Esophagus (tissue), 2 donors: ENCODE measurements around the gene MRAS. TPM values are rescaled to one million over a fixed set of nuclear protein-coding genes. Genes with fewer than 3 reads are reported as not detected.

Experiments used
- H3K27ac ChIP-seq, 2 donors: one replicate each; pipeline ENCODE4 v1.5.1; 2013; ENCODE audit warnings: low read depth in 2 of 2, mild to moderate bottlenecking in 2 of 2, inconsistent platforms in 1 of 2, low read length in 1 of 2, moderate library complexity in 1 of 2
- H3K27me3 ChIP-seq, 2 donors: one replicate each; pipeline ENCODE4 v1.6.1; 2013; ENCODE audit warnings: low read length in 2 of 2, control low read depth in 1 of 2, mild to moderate bottlenecking in 1 of 2; ENCODE audit not compliant: insufficient read depth in 2 of 2, control insufficient read depth in 1 of 2
- H3K36me3 ChIP-seq, 2 donors: one replicate each; pipeline ENCODE4 v1.6.1; 2013; ENCODE audit warnings: low read length in 1 of 2; ENCODE audit not compliant: control insufficient read depth in 2 of 2, insufficient read depth in 2 of 2
- H3K4me1 ChIP-seq, 2 donors: one replicate each; pipeline ENCODE4 v1.6.1; 2013; ENCODE audit warnings: low read length in 1 of 2; ENCODE audit not compliant: control insufficient read depth in 2 of 2, insufficient read depth in 2 of 2
- H3K4me3 ChIP-seq, 2 donors: one replicate each; pipeline ENCODE4 v1.5.1; 2013; ENCODE audit warnings: low read length in 2 of 2, mild to moderate bottlenecking in 2 of 2, low read depth in 1 of 2, moderate library complexity in 1 of 2
- H3K9me3 ChIP-seq, 2 donors: one replicate each; pipeline ENCODE4 v1.6.1; 2013; ENCODE audit warnings: mild to moderate bottlenecking in 2 of 2, low read depth in 1 of 2, low read length in 1 of 2, moderate library complexity in 1 of 2; ENCODE audit not compliant: control insufficient read depth in 2 of 2, insufficient read depth in 1 of 2
- WGBS, 2 donors: extraction: QIAGEN DNeasy Blood & Tissue Kit; methylation state at CpG; one replicate each; pipeline ENCODE4 v1.1.7; 2013; 5-methylcytosine and 5-hydroxymethylcytosine counted together
- polyA plus RNA-seq, 2 donors: library from polyadenylated mRNA; stranded (reverse); fragments of 200-250 nt; gene quantifications; one replicate each; pipeline ENCODE4 v1.2.3, GENCODE V29; 2013
- donor health status: healthy with polysubstance abuse.
- donor health status: Bipolar disorder and iron deficiency.

The MRAS gene
- polyA plus RNA-seq, 2 donors: 1.2 to 2.4 TPM

DNA sequence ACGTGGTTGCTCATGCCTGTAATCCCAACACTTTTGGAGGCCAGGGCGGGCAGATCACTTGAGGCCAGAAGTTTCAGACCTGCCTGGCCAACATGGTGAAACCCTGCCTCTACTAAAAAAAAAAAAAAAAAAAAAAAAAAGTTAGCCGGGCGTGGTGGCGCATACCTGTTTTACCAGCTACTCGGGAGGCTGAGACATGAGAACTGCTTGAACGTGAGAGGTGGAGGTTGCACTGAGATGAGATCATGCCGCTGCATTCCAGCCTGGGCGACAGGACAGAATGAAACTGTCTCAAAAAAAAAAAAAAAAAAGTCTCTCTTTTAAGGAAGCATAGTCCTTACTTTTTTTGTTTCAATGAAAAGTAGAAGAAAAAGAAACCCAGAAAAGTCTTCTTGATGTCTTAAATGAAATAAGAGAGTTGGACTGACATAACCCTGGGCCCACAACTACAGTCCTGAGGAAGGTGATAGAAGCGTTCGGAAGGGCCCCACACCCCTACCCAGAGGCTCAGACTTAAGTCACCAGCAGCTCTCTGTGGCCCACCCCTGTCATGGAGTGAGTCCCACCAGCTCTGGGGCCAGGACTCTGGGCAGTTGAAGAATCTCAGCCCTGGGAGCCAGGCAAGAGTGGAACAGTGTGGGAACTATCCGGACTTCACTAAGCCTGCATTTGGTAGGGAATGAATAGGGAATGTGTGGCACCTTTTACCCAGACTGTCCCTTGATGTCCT lies 21.3 kb upstream of the MRAS start:
- WGBS, 2 donors: 83 to 88% methylated on average over 12 of the region's 12 CpGs
- no peaks in the 10 kb centered on the region for H3K36me3 ChIP-seq
- H3K4me1 ChIP-seq: peaks cover 8% of the 10 kb centered on the region in 2 donors
- no peak overlapping the region for H3K4me3 ChIP-seq
- H3K27ac ChIP-seq: peak overlapping the region in 1 of 2 donors; percentile 33
- no peaks in the 10 kb centered on the region for H3K9me3 ChIP-seq
- H3K27me3 ChIP-seq: no peaks in the 10 kb centered on the region

DNA sequence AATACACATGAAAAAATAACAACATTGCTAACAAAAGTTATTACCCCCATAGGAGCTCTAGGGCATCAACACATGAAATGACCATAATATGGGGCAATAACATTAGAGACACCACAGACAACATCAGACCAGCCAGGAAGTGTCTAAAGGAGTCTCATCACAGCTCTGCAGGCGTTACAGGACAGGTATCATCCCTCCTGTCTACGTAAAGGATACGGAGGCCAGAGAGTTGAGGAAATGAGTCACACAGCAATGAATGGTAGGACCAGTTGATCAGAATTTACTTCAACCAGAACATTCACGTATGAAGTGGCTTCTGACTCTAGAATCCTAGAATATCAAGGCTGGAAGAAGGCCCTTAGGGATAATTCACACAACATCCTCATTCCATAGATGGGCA lies 20.5 kb upstream of the MRAS start:
- H3K4me3 ChIP-seq: no peak overlapping the region
- H3K4me1 ChIP-seq: peaks cover 7 to 8% of the 10 kb centered on the region in 2 donors
- no peak overlapping the region for H3K27ac ChIP-seq
- H3K27me3 ChIP-seq: no peaks in the 10 kb centered on the region
- H3K9me3 ChIP-seq: no peaks in the 10 kb centered on the region
- no peaks in the 10 kb centered on the region for H3K36me3 ChIP-seq
- 64 to 78% methylated on average over 4 of the region's 4 CpGs for WGBS, 2 donors

DNA sequence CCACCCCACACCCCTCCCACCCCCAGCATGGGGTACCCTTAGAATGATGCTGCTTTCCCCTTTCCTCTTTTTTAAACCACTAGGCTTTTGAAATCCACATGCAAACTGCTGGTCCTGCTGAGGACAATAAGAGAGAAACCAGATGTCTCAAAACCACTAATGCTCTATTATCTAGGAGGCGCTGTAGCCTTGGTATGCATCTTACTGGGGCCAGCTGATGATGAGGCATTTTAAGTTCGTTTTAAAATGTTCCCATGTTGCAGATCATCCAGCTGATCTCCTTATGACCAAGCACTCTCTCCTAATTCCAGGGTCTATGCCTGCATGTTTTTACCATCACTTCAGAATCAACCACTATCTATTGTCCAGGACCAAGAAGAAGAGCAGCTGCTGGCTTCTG lies 20.0 kb upstream of the MRAS start:
- H3K27me3 ChIP-seq: no peaks in the 10 kb centered on the region
- H3K4me1 ChIP-seq: peaks cover 6 to 8% of the 10 kb centered on the region in 2 donors
- WGBS, 2 donors: 39 to 45% methylated on average over 2 of the region's 2 CpGs

DNA sequence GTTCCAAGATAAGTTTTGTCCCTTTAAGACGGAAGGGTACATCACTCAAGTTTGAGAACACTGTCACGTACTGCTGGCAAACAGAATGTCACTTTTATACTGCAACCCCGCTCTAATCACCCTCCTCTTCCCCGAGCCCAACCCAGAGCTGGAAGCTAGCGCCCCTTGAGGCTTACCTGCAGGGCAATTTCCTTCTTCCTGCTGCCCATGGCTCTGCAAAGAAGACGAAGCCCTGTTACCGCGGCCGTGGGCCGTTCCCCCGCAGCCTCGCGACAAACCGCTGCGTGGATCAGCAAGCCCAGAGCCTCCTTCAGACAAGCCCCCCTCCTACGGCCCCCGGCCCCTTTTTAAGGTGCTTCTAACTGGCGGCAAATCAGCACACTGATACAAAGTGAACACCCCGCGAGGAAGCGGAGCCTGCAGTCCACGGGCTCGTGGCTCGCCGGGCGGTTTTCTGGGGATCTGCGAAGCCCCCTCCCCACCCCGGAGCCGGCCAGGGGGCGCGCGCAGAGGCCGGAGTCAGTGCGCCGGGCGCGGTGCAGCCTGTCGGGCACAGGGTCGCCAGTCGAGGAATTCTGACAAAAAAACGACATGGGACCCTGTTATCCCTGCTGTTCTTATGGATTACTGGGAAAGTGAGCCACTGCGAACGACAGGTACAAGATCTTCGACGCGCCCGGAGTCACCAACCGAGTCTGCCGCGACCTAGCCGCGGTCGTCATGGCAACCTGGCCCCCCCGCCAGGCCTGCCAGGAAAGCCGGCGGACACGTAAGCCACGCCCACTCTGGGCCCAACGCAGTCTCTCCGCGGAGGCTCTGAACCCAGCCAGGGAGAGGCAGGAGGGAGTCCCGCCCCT lies 19.0 kb upstream of the MRAS start, which contains the start of gene NME9:
Gene NME9, minus strand, starts transcription at position 725 of the 857 bp plus-strand sequence. Its CDS starts 516 bp downstream, at position 209.
- WGBS, 2 donors: 1% methylated on average over 61 to 62 of the region's 62 CpGs
- Histone ChIP-seq H3K27ac (peak within 1 kb of the TSS in 1 of 2 donors; percentile 20), H3K4me1 (peaks cover 6 to 8% of the 10 kb centered on the region in 2 donors), H3K9me3 (no peaks in the 10 kb centered on the region), H3K4me3 (peak within 1 kb of the TSS; percentile 55 to 68), H3K36me3 (no peaks in the 10 kb centered on the region), H3K27me3 (no peaks in the 10 kb centered on the region)

More for the DNA sequence above, 20.0 kb upstream of the MRAS start:
- Histone ChIP-seq H3K9me3 (no peaks in the 10 kb centered on the region), H3K4me3 (no peak overlapping the region), H3K36me3 (no peaks in the 10 kb centered on the region), H3K27ac (no peak overlapping the region)

DNA sequence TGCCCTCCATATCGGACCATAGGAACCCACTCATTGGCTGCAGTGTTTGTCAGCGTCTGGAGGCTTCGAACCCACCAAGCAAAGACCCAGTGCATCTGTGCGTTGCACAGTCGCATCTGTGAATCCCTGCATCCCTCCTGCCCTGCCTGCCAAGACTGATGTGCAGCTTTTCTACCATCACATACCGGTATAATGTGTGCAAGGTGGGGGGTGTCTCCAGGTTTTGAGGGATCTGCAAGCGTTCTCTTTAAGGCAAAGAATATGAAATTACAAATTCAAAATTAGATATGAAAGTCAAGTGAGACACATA lies 18.4 kb upstream of the MRAS start:
- Histone ChIP-seq H3K4me1 (peaks cover 6 to 8% of the 10 kb centered on the region in 2 donors), H3K27ac (no peak overlapping the region), H3K36me3 (no peaks in the 10 kb centered on the region), H3K27me3 (no peaks in the 10 kb centered on the region), H3K9me3 (no peaks in the 10 kb centered on the region), H3K4me3 (peak overlapping the region; percentile 55 to 68)
- 11 to 12% methylated on average over 7 of the region's 7 CpGs for WGBS, 2 donors

DNA sequence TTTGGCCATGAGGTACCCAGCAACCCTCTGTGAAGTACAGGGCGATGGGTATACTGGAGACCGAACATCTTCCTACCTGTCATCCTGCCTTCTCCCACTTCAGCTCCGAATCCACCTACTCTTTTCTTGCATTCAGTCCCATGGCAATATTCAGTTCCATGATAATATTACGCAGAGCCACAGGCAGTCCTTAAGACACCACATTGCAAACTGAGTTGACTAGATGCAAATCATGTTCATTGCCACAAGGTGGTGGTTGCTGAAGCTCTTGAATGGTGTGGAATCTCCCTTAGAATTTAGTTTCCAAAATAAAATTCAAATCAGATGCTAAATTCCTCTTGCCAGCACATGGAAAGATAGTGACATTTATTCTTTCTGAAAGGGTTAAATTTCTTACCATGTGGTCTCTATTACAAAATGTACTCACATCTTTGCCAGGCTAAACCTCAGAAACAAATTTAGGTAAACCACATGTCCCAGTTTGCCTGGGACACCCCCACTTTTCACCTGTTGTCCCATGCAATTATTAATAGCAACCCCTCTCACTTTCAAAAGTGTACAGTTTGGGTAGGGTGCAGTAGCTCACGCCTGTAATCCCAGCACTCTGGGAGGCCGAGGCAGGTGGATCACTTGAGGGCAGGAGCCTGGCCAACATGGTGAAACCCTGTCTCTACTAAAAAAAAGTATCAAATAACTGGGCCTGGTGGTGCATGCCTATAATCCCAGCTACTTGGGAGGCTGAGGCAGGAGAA lies 17.1 kb upstream of the MRAS start:
- Histone ChIP-seq H3K36me3 (no peaks in the 10 kb centered on the region), H3K27me3 (no peaks in the 10 kb centered on the region), H3K4me3 (no peak overlapping the region), H3K4me1 (peaks cover 6 to 8% of the 10 kb centered on the region in 2 donors), H3K27ac (no peak overlapping the region), H3K9me3 (no peaks in the 10 kb centered on the region)
- 81 to 90% methylated on average over 6 of the region's 6 CpGs for WGBS, 2 donors

DNA sequence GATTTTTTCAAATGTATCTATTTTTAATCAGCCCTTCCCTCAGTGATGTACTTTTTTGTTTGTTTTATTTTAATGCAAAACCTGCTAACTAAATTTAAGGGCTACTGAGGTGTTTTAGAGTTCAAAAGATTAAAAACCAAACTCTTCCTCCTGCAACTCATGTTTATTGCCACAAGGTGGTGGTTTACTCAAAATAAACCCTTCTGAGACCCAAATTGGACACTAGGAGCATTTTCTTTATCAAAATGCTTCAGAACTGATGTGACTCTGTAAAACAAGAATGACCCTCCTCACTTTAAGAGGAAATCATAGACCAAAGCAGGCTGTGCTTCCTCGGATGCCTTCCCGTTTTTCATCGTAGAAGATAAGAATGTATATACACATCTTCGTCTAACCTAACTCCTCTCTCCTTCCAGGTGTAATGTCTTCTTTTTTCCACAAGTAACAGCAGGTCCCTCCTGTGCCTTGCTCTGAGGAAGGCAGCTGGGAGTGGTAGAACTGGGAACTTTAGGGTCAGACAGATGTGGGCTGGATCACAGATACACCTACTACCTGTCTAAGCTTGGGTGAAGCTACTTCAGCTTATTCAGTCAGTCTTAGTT lies 15.8 kb upstream of the MRAS start:
- Histone ChIP-seq H3K27ac (no peak overlapping the region), H3K4me3 (no peak overlapping the region), H3K27me3 (no peaks in the 10 kb centered on the region), H3K9me3 (no peaks in the 10 kb centered on the region), H3K4me1 (peaks cover 6 to 8% of the 10 kb centered on the region in 2 donors), H3K36me3 (no peaks in the 10 kb centered on the region)
- 36 to 41% methylated on average over 4 of the region's 4 CpGs for WGBS, 2 donors

DNA sequence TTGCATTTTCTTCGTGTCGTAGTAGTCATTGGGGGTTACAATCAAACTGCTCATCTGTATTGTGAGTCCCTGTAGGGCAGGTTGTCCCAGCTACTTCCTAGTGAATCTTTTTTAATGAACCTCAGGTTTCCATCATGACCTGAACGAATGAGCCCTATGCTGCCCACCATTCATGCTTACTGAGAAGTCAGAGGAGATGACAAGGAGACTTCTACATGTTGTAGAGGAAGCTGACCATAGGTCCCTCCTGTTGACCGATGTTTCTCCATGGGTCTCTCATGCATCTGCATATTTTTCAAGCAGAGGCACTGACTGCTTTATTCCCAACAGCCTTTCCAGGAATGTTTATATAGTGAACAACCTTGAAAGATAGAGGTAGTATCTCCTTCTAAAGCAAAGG lies 13.8 kb upstream of the MRAS start:
- Histone ChIP-seq H3K36me3 (no peaks in the 10 kb centered on the region), H3K4me3 (no peak overlapping the region), H3K4me1 (peaks cover 2 to 4% of the 10 kb centered on the region in 2 donors), H3K9me3 (no peaks in the 10 kb centered on the region), H3K27ac (no peak overlapping the region), H3K27me3 (no peaks in the 10 kb centered on the region)
- 69 to 82% methylated on average over 4 of the region's 4 CpGs for WGBS, 2 donors

DNA sequence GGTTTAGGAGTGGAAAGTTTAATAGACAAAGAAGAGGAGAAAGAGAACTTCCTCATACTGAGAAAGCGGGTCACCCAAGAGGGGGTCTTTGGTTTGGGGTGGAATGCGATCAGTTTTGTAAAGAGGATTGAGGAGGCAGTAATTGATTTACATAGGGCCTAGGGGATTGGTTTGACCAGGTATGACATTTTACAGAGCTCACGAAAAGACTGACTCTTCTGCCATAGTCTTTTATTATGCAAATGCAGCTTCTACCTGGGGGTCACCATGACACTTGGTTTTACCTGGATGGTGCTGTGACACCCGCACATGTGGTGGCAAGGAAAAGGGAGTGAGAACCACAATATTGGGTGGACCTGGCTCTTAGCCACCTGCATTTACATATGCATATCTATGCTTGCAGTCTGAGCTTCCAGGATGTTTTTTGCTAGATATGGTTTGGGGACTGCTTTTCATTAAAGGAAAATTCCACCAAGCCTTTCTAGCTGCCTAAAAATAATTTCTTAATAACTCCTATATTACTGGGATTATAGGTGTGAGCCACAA lies 11.9 kb upstream of the MRAS start:
- WGBS, 2 donors: 88 to 89% methylated on average over 4 of the region's 4 CpGs
- Histone ChIP-seq H3K27ac (no peak overlapping the region), H3K9me3 (no peaks in the 10 kb centered on the region), H3K4me3 (no peak overlapping the region), H3K36me3 (no peaks in the 10 kb centered on the region), H3K4me1 (no peaks in the 10 kb centered on the region), H3K27me3 (no peaks in the 10 kb centered on the region)
